GM12878 (cell line): ENCODE measurements around the gene SCRN1. TPM values are rescaled to one million over a fixed set of nuclear protein-coding genes. Genes with fewer than 3 reads are reported as not detected.
A peak's percentile ranks its signal among the peaks of the same experiment; 100 is the strongest.

Experiments used
- ATAC-seq: fragments of 200-7000 bp; cut with Tn5 transposase; 3 replicates; pipeline ENCODE4 v1.9.1; 2020; ENCODE audit warnings: mild to moderate bottlenecking, moderate library complexity
- BruUV-seq: library from RNA; stranded (reverse); fragments of 400-500 nt; replicated peaks from 2 replicates; lab custom pipeline; 2021; lab: Mats Ljungman, UMichigan
- CTCF ChIA-PET: fragments of 300-600 bp; sonication (Branson Sonifier 250); formaldehyde crosslinking; extraction: SDS; loops from one replicate; lab custom pipeline; 2021; ENCODE audit warnings: inconsistent platforms; lab: Yijun Ruan, JAX
- POLR2A ChIA-PET: fragments of 350-600 bp; formaldehyde crosslinking; extraction: SDS; loops from one replicate; lab custom pipeline; 2021; ENCODE audit warnings: inconsistent platforms; lab: Charles Lee
- RAD21 ChIA-PET: fragments of 300-600 bp; sonication (Branson Sonifier 250); formaldehyde crosslinking; loops from one replicate; lab custom pipeline; 2023; ENCODE audit warnings: antibody characterized with exemption; ENCODE audit not compliant: unreplicated experiment; lab: Charles Lee
- SMC1A ChIA-PET: fragments of 300-600 bp; sonication (Branson Sonifier 250); formaldehyde crosslinking; loops from one replicate; lab custom pipeline; 2023; ENCODE audit not compliant: unreplicated experiment, uncharacterized antibody; lab: Charles Lee
- DNase-seq: peaks from one replicate; pipeline ENCODE4 v3.0.0-alpha.2; 2011; ENCODE audit warnings: low read depth, low spot score
- FAIRE-seq: peaks from 3 replicates; lab custom pipeline; 2011; peaks lifted over from hg19 to GRCh38; lab: Jason Lieb, UNC
- H2AFZ ChIP-seq: 2 replicates; pipeline ENCODE4 v1.6.0; 2011; ENCODE audit warnings: low read depth, low read length, control low read depth; ENCODE audit not compliant: control insufficient read depth
- H3K27ac ChIP-seq: 2 replicates; pipeline ENCODE4 v1.5.1; 2011; ENCODE audit warnings: control low read depth; ENCODE audit not compliant: control insufficient read depth, insufficient read depth
- H3K27me3 ChIP-seq, 2 experiments: replicated peaks in 1 of 2; 2 replicates each; pipeline versions ENCODE4 v1.6.0 to v1.6.1; 2011; ENCODE audit warnings: low read length in 1 of 2; ENCODE audit not compliant: control insufficient read depth in 2 of 2, insufficient read depth in 2 of 2
- H3K36me3 ChIP-seq, 2 experiments: 2 replicates each; pipeline ENCODE4 v1.5.1; 2011; ENCODE audit warnings: low read length in 1 of 2; ENCODE audit not compliant: control insufficient read depth in 2 of 2, insufficient read depth in 2 of 2
- H3K4me1 ChIP-seq: 2 replicates; pipeline ENCODE4 v1.6.1; 2011; ENCODE audit warnings: mild to moderate bottlenecking, low read length, moderate library complexity, mixed read lengths; ENCODE audit not compliant: control insufficient read depth, insufficient read depth
- H3K4me2 ChIP-seq: 2 replicates; pipeline ENCODE4 v1.6.0; 2011; ENCODE audit warnings: control low read depth; ENCODE audit not compliant: control insufficient read depth, insufficient read depth
- H3K4me3 ChIP-seq: fragments of 200-600 bp; sonication (generic); 2 replicates; pipeline ENCODE4 v1.5.1; 2016
- H3K79me2 ChIP-seq: 2 replicates; pipeline ENCODE4 v1.6.0; 2011; ENCODE audit warnings: low read length; ENCODE audit not compliant: control insufficient read depth, insufficient read depth
- H3K9ac ChIP-seq: 2 replicates; pipeline ENCODE4 v1.8.0; 2011; ENCODE audit warnings: low read length, control low read depth, mixed read lengths; ENCODE audit not compliant: control insufficient read depth, insufficient read depth
- H3K9me3 ChIP-seq: replicated peaks from 3 replicates; pipeline ENCODE4 v1.5.1; 2011; ENCODE audit warnings: mild to moderate bottlenecking, low read length; ENCODE audit not compliant: control insufficient read depth, insufficient read depth
- H4K20me1 ChIP-seq: 2 replicates; pipeline ENCODE4 v1.6.0; 2011; ENCODE audit not compliant: control insufficient read depth, insufficient read depth
- ATF7 ChIP-seq: fragments of 450-650 bp; IDR thresholded peaks from 2 replicates; pipeline ENCODE4 v1.6.1; 2016; ENCODE audit warnings: low read depth, mild to moderate bottlenecking
- IKZF1 ChIP-seq: fragments of 450-650 bp; conservative IDR thresholded peaks from 2 replicates; pipeline ENCODE4 v1.6.1; 2017; ENCODE audit warnings: antibody characterized with exemption, mild to moderate bottlenecking
- JUNB ChIP-seq: IDR thresholded peaks from 2 replicates; pipeline ENCODE4 v1.6.1; 2016; ENCODE audit warnings: antibody characterized with exemption, mild to moderate bottlenecking
- NFIC ChIP-seq: IDR thresholded peaks from 2 replicates; pipeline ENCODE4 v1.6.1; 2012; ENCODE audit warnings: low read depth, mild to moderate bottlenecking, inconsistent platforms, low read length, moderate library complexity
- POLR2AphosphoS2 ChIP-seq: IDR thresholded peaks from 2 replicates; pipeline ENCODE4 v1.6.1; 2011; ENCODE audit warnings: low read depth, mild to moderate bottlenecking, low read length, improper control_type of control experiment, moderate library complexity
- RAD51 ChIP-seq: fragments of 450-650 bp; IDR thresholded peaks from 2 replicates; pipeline ENCODE4 v1.6.1; 2016; ENCODE audit warnings: moderate library complexity, mild to moderate bottlenecking, inconsistent platforms
- TBL1XR1 ChIP-seq: IDR thresholded peaks from 2 replicates; pipeline ENCODE4 v1.6.1; 2012; ENCODE audit warnings: low read depth, low read length, improper control_type of control experiment
- ZBTB33 ChIP-seq: fragments of 450-650 bp; IDR thresholded peaks from 2 replicates; pipeline ENCODE4 v1.6.1; 2017; ENCODE audit warnings: mild to moderate bottlenecking
- WGBS: methylation state at CpG from one replicate; pipeline ENCODE4 v1.1.6; 2016; ENCODE audit warnings: low lambda C conversion rate; ENCODE audit not compliant: insufficient replicate concordance, insufficient coverage; ENCODE audit errors: missing lambda C conversion rate; 5-methylcytosine and 5-hydroxymethylcytosine counted together
- in situ Hi-C: fragments of 300-500 bp; cut with MboI; formaldehyde crosslinking; loops from 9 replicates; pipeline ENCODE4 v1.14.3; 2018; ENCODE audit warnings: mixed read lengths
- intact Hi-C: fragments of 100-400 bp; cut with micrococcal nuclease; formaldehyde crosslinking; loops from one replicate; pipeline ENCODE4 v1.14.2; 2022; ENCODE audit not compliant: unreplicated experiment
- polyA plus RNA-seq, 11 experiments: library from polyadenylated mRNA; depleted of rRNA in 4 of 11; unstranded in 6 of 11; stranded (reverse) in 5 of 11; fragments of >200 nt; fragmentation: Nextera tagmentation in 4 of 11; fragmentation: Illumina TruSeq in 1 of 11; extraction: Ambion mirVana in 4 of 11; extraction: Trizol in 1 of 11; gene quantifications; 1 replicate in 1 of 11; 2 replicates in 10 of 11; pipeline versions ENCODE4 v1.2.1 to v1.2.3, GENCODE V29; 2011 to 2016; ENCODE audit warnings: inconsistent platforms in 2 of 11, missing spikeins in 2 of 11, low read depth in 1 of 11
- total RNA-seq, 4 experiments: library from RNA; depleted of rRNA in 3 of 4; stranded (reverse); fragments of >200 nt in 3 of 4; fragmentation: Illumina TruSeq in 1 of 4; extraction: Trizol in 1 of 4; gene quantifications; 2 replicates each; pipeline versions ENCODE4 v1.2.1 to v1.2.3, GENCODE V29; 2013 to 2021
- TF ChIP-seq, protein P1 (sequence below): fragments of 450-650 bp; IDR thresholded peaks from 2 replicates; pipeline ENCODE4 v1.6.1; 2017; ENCODE audit warnings: low read depth, mild to moderate bottlenecking, moderate library complexity

The SCRN1 gene
- total and polyA plus RNA-seq, 10 of the 15 experiments (the other 5 are each of a cell fraction or from before 2014, with no cell fraction given): 11.1 to 67.6 (median 41.7) TPM

DNA sequence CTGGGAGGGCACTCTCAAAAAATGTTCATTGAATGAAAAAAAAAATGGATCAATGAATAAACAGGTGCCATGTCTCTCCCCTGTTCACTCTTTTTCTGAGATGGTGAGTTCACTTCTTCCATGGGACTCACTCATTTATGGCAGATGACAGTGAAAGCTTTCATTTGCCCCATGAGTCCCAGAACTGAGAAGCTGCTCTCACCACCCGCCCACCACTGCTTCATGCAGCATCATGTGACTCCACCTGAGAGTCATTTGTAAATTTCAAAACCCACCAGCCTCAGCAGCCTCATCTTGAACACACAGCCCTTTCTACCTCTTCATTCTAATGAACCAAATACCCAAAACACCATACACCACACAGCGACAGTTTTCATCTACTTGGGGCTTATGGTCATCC, 64.9 kb downstream of the SCRN1 start:
- H3K27me3 ChIP-seq: no peaks in the 10 kb centered on the region
- H2AFZ ChIP-seq: no peak overlapping the region
- no peak overlapping the region for H3K27ac ChIP-seq
- 73% methylated on average over 2 of the region's 2 CpGs for WGBS
- no peaks in the 10 kb centered on the region; the same call in 1 of the 2 replicates for H4K20me1 ChIP-seq
- BruUV-seq: no TSS peak
- no peak for FAIRE-seq
- intact Hi-C loops: loop anchor here (5.0 to 10.0 kb wide), 2 partner anchors 47 to 1000 kb away; no protein-coding TSS in a partner anchor
- H3K36me3 ChIP-seq: peaks cover 4 to 6% of the 10 kb centered on the region in 2 experiments; a peak in 3 of 4 replicates
- TF ChIP-seq IKZF1 (no peak), RAD51 (peak; percentile 67)
- TF ChIP-seq, all 136 proteins: peak for 1
- H3K9ac ChIP-seq: no peak overlapping the region
- H3K9me3 ChIP-seq: no peaks in the 10 kb centered on the region
- ATAC-seq (no peak), DNase-seq (no peak)
- ChIA-PET SMC1A (interaction anchor here (1.4 kb wide), 1 partner anchor 137 kb away, joined by 4 read pairs; no protein-coding TSS in a partner anchor), RAD21 (no interaction called here), POLR2A (no interaction called here), CTCF (interaction anchor here (0.7 to 4.2 kb wide), 2 partner anchors 138 to 149 kb away, joined by 3 to 23 read pairs; no protein-coding TSS in a partner anchor)
- no peak overlapping the region for H3K4me2 ChIP-seq
- in situ Hi-C loops: no loop called here
- H3K4me3 ChIP-seq: no peak overlapping the region
- no peaks in the 10 kb centered on the region for H3K4me1 ChIP-seq
- H3K79me2 ChIP-seq: no peaks in the 10 kb centered on the region

DNA sequence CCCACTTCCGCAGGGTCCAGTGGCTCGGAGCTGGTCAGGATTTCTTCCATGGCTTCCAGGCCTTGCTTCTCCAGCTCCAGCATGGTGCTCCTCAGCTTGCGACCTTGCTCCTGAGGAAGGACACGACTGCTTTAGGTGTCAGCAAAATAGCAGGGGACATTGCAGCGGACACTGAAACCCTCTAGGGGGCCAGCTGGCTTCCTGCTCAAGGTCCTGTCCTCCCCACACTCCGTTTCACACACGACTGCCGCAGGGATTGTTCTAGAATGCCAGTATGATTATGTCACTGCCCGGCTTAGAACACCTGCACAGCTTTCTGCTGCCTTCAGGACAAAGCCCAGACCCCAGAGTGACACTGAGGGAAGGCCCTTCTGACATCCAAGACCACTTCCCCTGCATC, 65.6 kb downstream of the SCRN1 start:
- 94% methylated on average over 9 of the region's 9 CpGs for WGBS
- RAD21 ChIA-PET: no interaction called here
- intact Hi-C loops: loop anchor here (5.0 to 10.0 kb wide), 2 partner anchors 47 to 999 kb away; no protein-coding TSS in a partner anchor
- no peaks in the 10 kb centered on the region; the same call in 1 of the 2 replicates for H4K20me1 ChIP-seq
- TF ChIP-seq TBL1XR1: no peak
- TF ChIP-seq, protein P1, sequence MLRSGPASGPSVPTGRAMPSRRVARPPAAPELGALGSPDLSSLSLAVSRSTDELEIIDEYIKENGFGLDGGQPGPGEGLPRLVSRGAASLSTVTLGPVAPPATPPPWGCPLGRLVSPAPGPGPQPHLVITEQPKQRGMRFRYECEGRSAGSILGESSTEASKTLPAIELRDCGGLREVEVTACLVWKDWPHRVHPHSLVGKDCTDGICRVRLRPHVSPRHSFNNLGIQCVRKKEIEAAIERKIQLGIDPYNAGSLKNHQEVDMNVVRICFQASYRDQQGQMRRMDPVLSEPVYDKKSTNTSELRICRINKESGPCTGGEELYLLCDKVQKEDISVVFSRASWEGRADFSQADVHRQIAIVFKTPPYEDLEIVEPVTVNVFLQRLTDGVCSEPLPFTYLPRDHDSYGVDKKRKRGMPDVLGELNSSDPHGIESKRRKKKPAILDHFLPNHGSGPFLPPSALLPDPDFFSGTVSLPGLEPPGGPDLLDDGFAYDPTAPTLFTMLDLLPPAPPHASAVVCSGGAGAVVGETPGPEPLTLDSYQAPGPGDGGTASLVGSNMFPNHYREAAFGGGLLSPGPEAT: no peak
- TF ChIP-seq ZBTB33: no peak
- TF ChIP-seq NFIC: no peak
- TF ChIP-seq ATF7: no peak
- TF ChIP-seq JUNB: no peak
- TF ChIP-seq RAD51: no peak
- no peak for TF ChIP-seq POLR2AphosphoS2
- TF ChIP-seq, all 136 proteins: peak for 0
- no peak overlapping the region for H2AFZ ChIP-seq
- peaks cover 4 to 7% of the 10 kb centered on the region in 2 experiments for H3K36me3 ChIP-seq
- POLR2A ChIA-PET: no interaction called here
- no peaks in the 10 kb centered on the region for H3K79me2 ChIP-seq
- H3K27me3 ChIP-seq: no peaks in the 10 kb centered on the region
- DNase-seq (no peak), ATAC-seq (no peak), FAIRE-seq (no peak)
- H3K4me1 ChIP-seq: no peaks in the 10 kb centered on the region
- in situ Hi-C loops: no loop called here
- CTCF ChIA-PET: interaction anchor here (1.6 kb wide), 1 partner anchor 9 kb away, joined by 6 read pairs; no protein-coding TSS in a partner anchor
- SMC1A ChIA-PET: interaction anchor here (1.4 kb wide), 1 partner anchor 138 kb away, joined by 4 read pairs; no protein-coding TSS in a partner anchor
- no TSS peak for BruUV-seq
- no peak overlapping the region for H3K4me3 ChIP-seq
- no peak overlapping the region for H3K27ac ChIP-seq
- H3K9me3 ChIP-seq: no peaks in the 10 kb centered on the region
- H3K4me2 ChIP-seq: no peak overlapping the region
- H3K9ac ChIP-seq: no peak overlapping the region
